Uterus (tissue), 2 donors: ENCODE results near the gene PYHIN1.
A peak's percentile ranks its signal among the peaks of the same experiment; 100 is the strongest.

ENCODE experiments used
- POLR2A ChIP-seq, 2 donors: fragments of 450-650 bp; IDR thresholded peaks; one replicate each; pipeline ENCODE4 v1.6.1; 2016; ENCODE audit warnings: antibody characterized with exemption in 2 of 2, mild to moderate bottlenecking in 1 of 2, moderate library complexity in 1 of 2
- TF ChIP-seq, protein P1 (sequence below), 4 experiments: fragments of 200-600 bp in 2 of 4; fragments of 450-650 bp in 2 of 4; sonication (generic) in 2 of 4; IDR thresholded peaks; one replicate each; pipeline ENCODE4 v1.5.1; 2016 to 2019; ENCODE audit warnings: antibody characterized with exemption in 4 of 4, mild to moderate bottlenecking in 2 of 4, moderate library complexity in 1 of 4

DNA sequence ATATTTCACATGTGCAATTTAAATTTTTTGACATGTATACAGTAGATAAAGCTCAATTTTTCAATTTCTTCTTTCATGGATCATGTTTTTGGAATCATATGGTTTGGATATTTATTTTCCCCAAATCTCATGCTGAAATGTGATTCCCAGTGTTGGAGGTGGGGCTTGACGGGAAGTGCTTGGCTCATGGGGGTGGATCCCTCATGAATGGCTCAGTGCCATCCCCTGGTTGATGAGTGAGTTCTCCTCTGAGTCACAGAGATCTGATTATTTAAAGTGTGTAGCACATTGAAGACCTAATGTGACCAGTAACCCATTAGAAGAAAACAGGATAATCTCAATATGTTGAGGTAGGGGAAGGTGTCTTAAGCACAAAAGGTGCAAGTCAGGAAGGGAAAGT, 69.3 kb downstream of the PYHIN1 start:
- TF ChIP-seq, protein P1, sequence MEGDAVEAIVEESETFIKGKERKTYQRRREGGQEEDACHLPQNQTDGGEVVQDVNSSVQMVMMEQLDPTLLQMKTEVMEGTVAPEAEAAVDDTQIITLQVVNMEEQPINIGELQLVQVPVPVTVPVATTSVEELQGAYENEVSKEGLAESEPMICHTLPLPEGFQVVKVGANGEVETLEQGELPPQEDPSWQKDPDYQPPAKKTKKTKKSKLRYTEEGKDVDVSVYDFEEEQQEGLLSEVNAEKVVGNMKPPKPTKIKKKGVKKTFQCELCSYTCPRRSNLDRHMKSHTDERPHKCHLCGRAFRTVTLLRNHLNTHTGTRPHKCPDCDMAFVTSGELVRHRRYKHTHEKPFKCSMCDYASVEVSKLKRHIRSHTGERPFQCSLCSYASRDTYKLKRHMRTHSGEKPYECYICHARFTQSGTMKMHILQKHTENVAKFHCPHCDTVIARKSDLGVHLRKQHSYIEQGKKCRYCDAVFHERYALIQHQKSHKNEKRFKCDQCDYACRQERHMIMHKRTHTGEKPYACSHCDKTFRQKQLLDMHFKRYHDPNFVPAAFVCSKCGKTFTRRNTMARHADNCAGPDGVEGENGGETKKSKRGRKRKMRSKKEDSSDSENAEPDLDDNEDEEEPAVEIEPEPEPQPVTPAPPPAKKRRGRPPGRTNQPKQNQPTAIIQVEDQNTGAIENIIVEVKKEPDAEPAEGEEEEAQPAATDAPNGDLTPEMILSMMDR (IDR thresholded peaks at IDR 0.05) = no peak
- TF ChIP-seq POLR2A (IDR thresholded peaks at IDR 0.05) = peak in 1 of 2 donors; percentile 36
